GM21390 (cell line): ENCODE results near the gene GJD3.

ENCODE experiments used
- ATAC-seq: cut with Tn5 transposase; IDR thresholded peaks from one replicate; pipeline ENCODE4 v1.9.1; 2021; ENCODE audit not compliant: unreplicated experiment

Gene GJD3

GRCh38 chr17:40352779-40353394 lies 11.7 kb downstream of the GJD3 start:
- ATAC-seq, result no peak

- ATAC-seq, result no peak
These were observed 12.2 kb downstream of the GJD3 start for GRCh38 chr17:40352237-40352778.

- no peak for ATAC-seq
These were observed 12.9 kb downstream of the GJD3 start for GRCh38 chr17:40351359-40352236.

GRCh38 chr17:40350689-40351358 lies 13.7 kb downstream of the GJD3 start:
- ATAC-seq, result no peak

GRCh38 chr17:40349895-40350688 lies 14.4 kb downstream of the GJD3 start:
- no peak for ATAC-seq

GRCh38 chr17:40349477-40349894 lies 15.1 kb downstream of the GJD3 start:
- no peak for ATAC-seq

GRCh38 chr17:40348562-40349476 lies 15.7 kb downstream of the GJD3 start:
- ATAC-seq, result no peak

- ATAC-seq, result no peak
These were observed 16.4 kb downstream of the GJD3 start for GRCh38 chr17:40348136-40348504.

- ATAC-seq, result no peak
These were observed 17.0 kb downstream of the GJD3 start for GRCh38 chr17:40347319-40348135.

- no peak for ATAC-seq
These were observed 17.8 kb downstream of the GJD3 start for GRCh38 chr17:40346765-40347158.

GRCh38 chr17:40345994-40346764 lies 18.4 kb downstream of the GJD3 start:
- no peak for ATAC-seq

GRCh38 chr17:40345161-40345993 lies 19.2 kb downstream of the GJD3 start:
- no peak for ATAC-seq

- no peak for ATAC-seq
These were observed 19.9 kb downstream of the GJD3 start for GRCh38 chr17:40344421-40345160.

GRCh38 chr17:40343219-40344119 lies 21.1 kb downstream of the GJD3 start:
- no peak for ATAC-seq

GRCh38 chr17:40342504-40343218 lies 21.9 kb downstream of the GJD3 start:
- ATAC-seq, result no peak
